RCC 7860 (cell line): ENCODE measurements around the gene ZNF580.

Experiments
- DNase-seq: peaks from one replicate; pipeline ENCODE4 v3.0.0-alpha.2; 2015; ENCODE audit warnings: low spot score
- FAIRE-seq: peaks from 2 replicates; lab custom pipeline; 2012; peaks lifted over from hg19 to GRCh38; lab: Jason Lieb, UNC

Gene ZNF580

GRCh38 chr19:55644842-55645511 lies 4.2 kb downstream of the ZNF580 start:
- no peak for DNase-seq
- FAIRE-seq, result no peak

GRCh38 chr19:55645512-55645881 lies 4.7 kb downstream of the ZNF580 start:
- no peak for FAIRE-seq
- no peak for DNase-seq

- DNase-seq (no peak), FAIRE-seq (no peak)
These were observed 6.3 kb downstream of the ZNF580 start for GRCh38 chr19:55646889-55647731.

GRCh38 chr19:55647732-55648584 lies 7.2 kb downstream of the ZNF580 start, which contains the start of gene CCDC106:
Gene CCDC106, plus strand, starts transcription at chr19:55648212. Its CDS starts 835 bp downstream, at chr19:55649047.
- no peak for FAIRE-seq

GRCh38 chr19:55648585-55649267 lies 7.9 kb downstream of the ZNF580 start:
- no peak for FAIRE-seq
- DNase-seq, result no peak

More at GRCh38 chr19:55647732-55648584, 7.2 kb downstream of the ZNF580 start, which contains the start of gene CCDC106:
- peak; percentile 10 for DNase-seq

GRCh38 chr19:55649268-55650125 lies 8.7 kb downstream of the ZNF580 start:
- DNase-seq (no peak), FAIRE-seq (no peak)

GRCh38 chr19:55650126-55650557 lies 9.3 kb downstream of the ZNF580 start:
- DNase-seq (no peak), FAIRE-seq (no peak)

GRCh38 chr19:55650602-55651230 lies 9.9 kb downstream of the ZNF580 start:
- FAIRE-seq, result no peak
- no peak for DNase-seq

GRCh38 chr19:55651236-55651635 lies 10.4 kb downstream of the ZNF580 start:
- FAIRE-seq (no peak), DNase-seq (no peak)

- no peak for DNase-seq
- FAIRE-seq, result no peak
These were observed 11.7 kb downstream of the ZNF580 start for GRCh38 chr19:55652311-55653128.

- FAIRE-seq (peak; percentile 71), DNase-seq (peak; percentile 95)
These were observed 13.0 kb downstream of the ZNF580 start for GRCh38 chr19:55653651-55654322.

- peak; percentile 92 for FAIRE-seq
- peak; percentile 97 for DNase-seq
These were observed 13.6 kb downstream of the ZNF580 start for GRCh38 chr19:55654323-55654867.

GRCh38 chr19:55654868-55655647 lies 14.3 kb downstream of the ZNF580 start, which contains the start of gene U2AF2:
Gene U2AF2, plus strand, starts transcription at chr19:55655035. Its CDS starts 70 bp downstream, at chr19:55655105.
- FAIRE-seq, result no peak
- DNase-seq, result peak; percentile 78

- FAIRE-seq, result no peak
- no peak for DNase-seq
These were observed 14.8 kb downstream of the ZNF580 start for GRCh38 chr19:55655648-55656040.

- no peak for DNase-seq
- no peak for FAIRE-seq
These were observed 15.8 kb downstream of the ZNF580 start for GRCh38 chr19:55656552-55656951.

GRCh38 chr19:55656988-55657747 lies 16.4 kb downstream of the ZNF580 start:
- no peak for FAIRE-seq
- DNase-seq, result no peak
